Calu3 (cell line): ENCODE data around the gene RPL32. TPM values are rescaled to one million over a fixed set of nuclear protein-coding genes. Genes with fewer than 3 reads are reported as not detected.

Experiments
- BruUV-seq: library from RNA; stranded (reverse); fragments of 400-500 nt; replicated peaks from 2 replicates; lab custom pipeline; 2021; lab: Mats Ljungman, UMichigan
- CTCF ChIA-PET: fragments of 300-600 bp; sonication (Branson Sonifier 250); formaldehyde crosslinking; loops from one replicate; lab custom pipeline; 2022; ENCODE audit warnings: antibody characterized with exemption; lab: Charles Lee
- DNase-seq: peaks from one replicate; pipeline ENCODE4 v3.0.0; 2022
- H3K27ac Mint-ChIP-seq: one replicate; pipeline ENCODE4 v1.8.0; 2022; ENCODE audit warnings: mixed read lengths; ENCODE audit not compliant: unreplicated experiment
- H3K27me3 Mint-ChIP-seq: one replicate; pipeline ENCODE4 v1.8.0; 2022; ENCODE audit warnings: mixed read lengths; ENCODE audit not compliant: unreplicated experiment
- H3K36me3 Mint-ChIP-seq: one replicate; pipeline ENCODE4 v1.8.0; 2022; ENCODE audit warnings: mild to moderate bottlenecking, moderate library complexity, mixed read lengths; ENCODE audit not compliant: insufficient read depth, unreplicated experiment
- H3K4me1 Mint-ChIP-seq: one replicate; pipeline ENCODE4 v1.8.0; 2022; ENCODE audit warnings: mild to moderate bottlenecking, low read depth, mixed read lengths; ENCODE audit not compliant: unreplicated experiment
- H3K4me3 Mint-ChIP-seq: one replicate; pipeline ENCODE4 v1.8.0; 2022; ENCODE audit warnings: mild to moderate bottlenecking, low read depth, moderate library complexity, mixed read lengths; ENCODE audit not compliant: unreplicated experiment
- H3K9me3 Mint-ChIP-seq: one replicate; pipeline ENCODE4 v1.8.0; 2022; ENCODE audit warnings: low read depth, mixed read lengths; ENCODE audit not compliant: unreplicated experiment
- intact Hi-C: fragments of 100-400 bp; cut with micrococcal nuclease; formaldehyde crosslinking; loops from one replicate; pipeline ENCODE4 v1.10.0; 2022; ENCODE audit not compliant: unreplicated experiment
- total RNA-seq: library from RNA; stranded (reverse); gene quantifications from 2 replicates; pipeline ENCODE4 v1.2.3, GENCODE V29; 2022
- TF ChIP-seq, protein P1 (sequence below): fragments of 200-600 bp; IDR thresholded peaks from one replicate; pipeline ENCODE4 v1.8.0; 2022; ENCODE audit warnings: antibody characterized with exemption; ENCODE audit not compliant: unreplicated experiment

RPL32 gene
- total RNA-seq, 1 experiment from 2014 or later: 1,222 TPM

DNA sequence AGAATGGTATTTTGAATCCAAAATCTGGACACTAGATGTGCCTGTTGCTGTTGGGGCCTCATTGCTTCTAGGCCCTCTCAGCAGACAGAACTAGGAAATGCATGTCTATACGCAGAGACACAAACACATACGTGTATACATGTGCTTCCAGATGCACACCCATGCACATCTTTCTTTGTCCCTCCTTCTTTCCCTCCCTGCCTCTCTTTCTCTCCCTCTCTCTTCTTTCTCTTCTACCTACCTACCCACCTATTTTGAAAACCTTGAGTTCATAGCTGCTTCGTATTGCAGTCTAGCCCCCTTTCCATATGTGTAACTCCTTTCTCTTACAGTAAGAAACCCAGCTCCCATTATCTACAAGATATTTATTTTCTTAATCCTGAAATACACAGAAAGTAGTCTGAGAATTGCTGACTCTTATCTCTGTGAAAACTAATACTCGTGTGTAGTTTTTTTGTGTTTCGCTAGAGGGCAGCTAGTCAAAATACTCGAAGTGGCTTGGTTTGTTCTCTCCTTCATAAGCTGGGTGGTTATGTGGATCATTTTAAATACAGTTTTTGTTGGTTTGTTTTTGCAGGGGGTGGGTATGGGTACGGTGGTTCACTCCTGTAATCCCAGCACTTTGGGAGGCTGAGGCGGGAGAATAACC, 18.5 kb downstream of the RPL32 start:
- Mint-ChIP-seq H3K4me1 (peaks cover 8% of the 10 kb centered on the region), H3K27me3 (no peaks in the 10 kb centered on the region), H3K36me3 (no peaks in the 10 kb centered on the region), H3K9me3 (no peaks in the 10 kb centered on the region), H3K27ac (no peak overlapping the region), H3K4me3 (no peak overlapping the region)
- no peak for DNase-seq
- no TSS peak for BruUV-seq
- CTCF ChIA-PET: interaction anchor here (0.6 to 1.3 kb wide), 4 partner anchors 18 to 268 kb away, joined by 3 to 4 read pairs (median 3); partner anchors contain the start of gene RPL32
- TF ChIP-seq, protein P1, sequence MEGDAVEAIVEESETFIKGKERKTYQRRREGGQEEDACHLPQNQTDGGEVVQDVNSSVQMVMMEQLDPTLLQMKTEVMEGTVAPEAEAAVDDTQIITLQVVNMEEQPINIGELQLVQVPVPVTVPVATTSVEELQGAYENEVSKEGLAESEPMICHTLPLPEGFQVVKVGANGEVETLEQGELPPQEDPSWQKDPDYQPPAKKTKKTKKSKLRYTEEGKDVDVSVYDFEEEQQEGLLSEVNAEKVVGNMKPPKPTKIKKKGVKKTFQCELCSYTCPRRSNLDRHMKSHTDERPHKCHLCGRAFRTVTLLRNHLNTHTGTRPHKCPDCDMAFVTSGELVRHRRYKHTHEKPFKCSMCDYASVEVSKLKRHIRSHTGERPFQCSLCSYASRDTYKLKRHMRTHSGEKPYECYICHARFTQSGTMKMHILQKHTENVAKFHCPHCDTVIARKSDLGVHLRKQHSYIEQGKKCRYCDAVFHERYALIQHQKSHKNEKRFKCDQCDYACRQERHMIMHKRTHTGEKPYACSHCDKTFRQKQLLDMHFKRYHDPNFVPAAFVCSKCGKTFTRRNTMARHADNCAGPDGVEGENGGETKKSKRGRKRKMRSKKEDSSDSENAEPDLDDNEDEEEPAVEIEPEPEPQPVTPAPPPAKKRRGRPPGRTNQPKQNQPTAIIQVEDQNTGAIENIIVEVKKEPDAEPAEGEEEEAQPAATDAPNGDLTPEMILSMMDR: peak; percentile 1
- intact Hi-C loops: loop anchor here (5.0 kb wide), 1 partner anchor 69 kb away; no protein-coding TSS in a partner anchor

DNA sequence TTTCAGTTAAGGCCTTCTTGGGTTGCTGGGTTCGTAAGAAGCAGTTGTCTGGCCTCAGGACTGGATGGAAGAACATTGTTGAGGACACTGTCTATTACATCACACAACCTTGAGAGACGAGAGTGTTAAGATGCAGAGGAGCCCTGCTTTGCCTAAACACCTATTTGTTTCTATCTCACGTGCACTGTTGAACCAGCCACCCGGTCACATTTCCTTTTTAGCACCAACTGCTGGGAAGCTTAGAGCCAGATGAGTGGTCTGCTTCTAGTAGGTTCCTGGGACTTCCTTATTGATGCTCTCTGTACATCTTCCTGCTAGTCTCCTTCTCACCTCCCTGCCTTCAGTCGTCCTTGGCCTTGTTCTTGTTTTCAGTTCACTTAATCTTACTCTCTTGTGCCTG, 22.6 kb downstream of the RPL32 start:
- no peaks in the 10 kb centered on the region for H3K27me3 Mint-ChIP-seq
- no peak overlapping the region for H3K27ac Mint-ChIP-seq
- H3K36me3 Mint-ChIP-seq: no peaks in the 10 kb centered on the region
- DNase-seq: no peak
- H3K4me1 Mint-ChIP-seq: peaks cover 8% of the 10 kb centered on the region
- H3K4me3 Mint-ChIP-seq: no peak overlapping the region
- TF ChIP-seq, protein P1: no peak
- CTCF ChIA-PET: no interaction called here
- BruUV-seq: no TSS peak
- intact Hi-C loops: no loop called here
- H3K9me3 Mint-ChIP-seq: no peaks in the 10 kb centered on the region

DNA sequence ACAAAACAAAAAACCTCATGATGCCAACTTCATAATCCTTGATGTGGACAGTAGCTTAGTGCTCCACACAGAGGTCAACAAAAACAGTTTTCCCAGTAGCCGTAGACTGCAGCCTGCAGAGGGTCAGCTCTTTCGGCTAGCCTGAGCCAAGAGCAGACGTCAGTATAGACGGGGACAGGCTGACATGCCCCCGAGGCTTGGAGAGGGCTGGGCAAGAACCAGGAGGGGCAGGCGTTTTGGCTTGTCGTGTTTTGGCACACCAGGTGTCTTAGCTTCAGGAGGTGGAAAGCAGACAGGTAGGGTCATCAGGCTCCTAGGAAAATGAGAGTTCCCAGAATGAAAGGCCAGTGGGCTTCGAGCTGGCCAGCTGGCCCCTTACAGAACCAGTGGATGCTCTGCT, 23.1 kb downstream of the RPL32 start:
- intact Hi-C loops: no loop called here
- H3K27me3 Mint-ChIP-seq: no peaks in the 10 kb centered on the region
- no TSS peak for BruUV-seq
- peaks cover 8% of the 10 kb centered on the region for H3K4me1 Mint-ChIP-seq
- no peaks in the 10 kb centered on the region for H3K36me3 Mint-ChIP-seq
- H3K4me3 Mint-ChIP-seq: no peak overlapping the region
- no peak overlapping the region for H3K27ac Mint-ChIP-seq
- DNase-seq: no peak
- TF ChIP-seq, protein P1: no peak
- CTCF ChIA-PET: interaction anchor here (0.7 kb wide), 1 partner anchor 119 kb away, joined by 3 read pairs; no protein-coding TSS in a partner anchor
- H3K9me3 Mint-ChIP-seq: no peaks in the 10 kb centered on the region

DNA sequence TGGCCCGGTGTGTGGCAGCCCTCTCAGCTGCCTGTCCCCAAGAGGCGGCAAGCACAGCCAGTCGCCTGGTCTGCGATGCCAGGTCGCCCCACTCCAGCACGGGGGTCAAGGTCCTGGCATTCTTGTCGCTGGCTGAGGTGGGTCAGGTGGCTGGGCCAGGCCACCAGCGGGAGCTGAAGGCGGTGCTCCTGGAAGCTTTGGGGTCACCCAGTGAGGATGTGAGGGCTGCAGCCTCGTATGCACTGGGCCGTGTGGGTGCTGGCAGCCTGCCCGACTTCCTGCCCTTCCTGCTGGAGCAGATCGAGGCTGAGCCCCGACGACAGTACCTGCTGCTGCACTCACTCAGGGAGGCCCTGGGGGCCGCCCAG, 24.0 kb downstream of the RPL32 start:
- no TSS peak for BruUV-seq
- TF ChIP-seq, protein P1: no peak

More for the DNA sequence above, 24.0 kb downstream of the RPL32 start:
- no peaks in the 10 kb centered on the region for H3K4me1 Mint-ChIP-seq
- intact Hi-C loops: no loop called here
- no peaks in the 10 kb centered on the region for H3K27me3 Mint-ChIP-seq
- no peak for DNase-seq
- CTCF ChIA-PET: interaction anchor here (0.7 kb wide), 1 partner anchor 118 kb away, joined by 3 read pairs; no protein-coding TSS in a partner anchor
- no peaks in the 10 kb centered on the region for H3K9me3 Mint-ChIP-seq
- H3K36me3 Mint-ChIP-seq: no peaks in the 10 kb centered on the region
- no peak overlapping the region for H3K27ac Mint-ChIP-seq
- no peak overlapping the region for H3K4me3 Mint-ChIP-seq
